Neuronal stem cell (in vitro differentiated cells): ENCODE data around the gene KDM1B.

Experiments
- DNase-seq: peaks from one replicate; pipeline ENCODE4 v3.0.0-alpha.2; 2013; ENCODE audit warnings: low spot score
- H2AFZ ChIP-seq: one replicate; pipeline ENCODE4 v1.6.1; 2013; ENCODE audit warnings: mild to moderate bottlenecking, low read length, inconsistent platforms
- H2AK5ac ChIP-seq: 2 replicates; pipeline ENCODE4 v1.6.1; 2013; ENCODE audit warnings: low read depth, mild to moderate bottlenecking, inconsistent platforms, low read length, moderate library complexity, mixed read lengths
- H2BK120ac ChIP-seq: 2 replicates; pipeline ENCODE4 v1.6.1; 2013; ENCODE audit warnings: low read depth, mild to moderate bottlenecking, inconsistent platforms, low read length, moderate library complexity, mixed read lengths
- H2BK12ac ChIP-seq: one replicate; pipeline ENCODE4 v1.6.1; 2013; ENCODE audit warnings: low read length, inconsistent platforms
- H2BK15ac ChIP-seq: 2 replicates; pipeline ENCODE4 v1.6.1; 2013; ENCODE audit warnings: mild to moderate bottlenecking, low read length, inconsistent platforms, mixed read lengths
- H2BK5ac ChIP-seq: one replicate; pipeline ENCODE4 v1.6.1; 2013; ENCODE audit warnings: inconsistent platforms, mild to moderate bottlenecking, low read length, moderate library complexity
- H3K14ac ChIP-seq: one replicate; pipeline ENCODE4 v1.6.1; 2013; ENCODE audit warnings: low read length, inconsistent platforms
- H3K18ac ChIP-seq: 2 replicates; pipeline ENCODE4 v1.6.1; 2013; ENCODE audit warnings: low read length, inconsistent platforms
- H3K23ac ChIP-seq: 2 replicates; pipeline ENCODE4 v1.6.1; 2013; ENCODE audit warnings: low read depth, mild to moderate bottlenecking, mixed read lengths, low read length, inconsistent platforms; ENCODE audit not compliant: poor library complexity
- H3K27ac ChIP-seq: replicated peaks from 3 replicates; pipeline ENCODE4 v1.5.1; 2013; ENCODE audit warnings: low read length, inconsistent platforms
- H3K27me3 ChIP-seq, 3 experiments: 2 replicates each; pipeline ENCODE4 v1.6.1; 2013; ENCODE audit warnings: low read length in 3 of 3, mild to moderate bottlenecking in 2 of 3, inconsistent platforms in 1 of 3, low read depth in 1 of 3, mixed read lengths in 1 of 3, moderate library complexity in 1 of 3; ENCODE audit not compliant: control insufficient read depth in 3 of 3, insufficient read depth in 3 of 3
- H3K36me3 ChIP-seq, 2 donors: replicated peaks in 1 of 2; 2 replicates each; pipeline ENCODE4 v1.6.1; 2013; ENCODE audit warnings: low read length in 2 of 2; ENCODE audit not compliant: control insufficient read depth in 2 of 2, insufficient read depth in 2 of 2
- H3K4ac ChIP-seq: 2 replicates; pipeline ENCODE4 v1.6.1; 2013; ENCODE audit warnings: inconsistent platforms, mild to moderate bottlenecking, low read length, moderate library complexity
- H3K4me1 ChIP-seq, 2 donors: 1 replicate in 1 of 2; 2 replicates in 1 of 2; pipeline ENCODE4 v1.6.1; 2013; ENCODE audit warnings: low read length in 2 of 2, low read depth in 1 of 2; ENCODE audit not compliant: control insufficient read depth in 2 of 2, insufficient read depth in 1 of 2
- H3K4me2 ChIP-seq: one replicate; pipeline ENCODE4 v1.6.1; 2013; ENCODE audit warnings: mild to moderate bottlenecking, low read length, inconsistent platforms; ENCODE audit not compliant: insufficient read depth, poor library complexity, severe bottlenecking
- H3K4me3 ChIP-seq, 2 donors: 2 replicates each; pipeline ENCODE4 v1.5.1; 2013; ENCODE audit warnings: low read length in 2 of 2, mild to moderate bottlenecking in 2 of 2, inconsistent platforms in 1 of 2, moderate library complexity in 1 of 2
- H3K79me1 ChIP-seq: one replicate; pipeline ENCODE4 v1.6.1; 2013; ENCODE audit warnings: low read depth, mild to moderate bottlenecking, inconsistent platforms, low read length, moderate library complexity
- H3K9ac ChIP-seq: one replicate; pipeline ENCODE4 v1.6.1; 2013; ENCODE audit warnings: mild to moderate bottlenecking, low read depth, low read length, inconsistent platforms; ENCODE audit not compliant: poor library complexity
- H3K9me3 ChIP-seq, 2 donors: replicated peaks in 1 of 2; 2 replicates each; pipeline versions ENCODE3 to v1.6.1; 2013; ENCODE audit warnings: low read length in 2 of 2, mild to moderate bottlenecking in 2 of 2, inconsistent platforms in 1 of 2, low read depth in 1 of 2, mixed read lengths in 1 of 2, moderate library complexity in 1 of 2; ENCODE audit not compliant: control insufficient read depth in 2 of 2, insufficient read depth in 1 of 2
- H4K8ac ChIP-seq: one replicate; pipeline ENCODE4 v1.6.1; 2013; ENCODE audit warnings: low read depth, mild to moderate bottlenecking, inconsistent platforms, low read length, moderate library complexity
- H4K91ac ChIP-seq: one replicate; pipeline ENCODE4 v1.6.1; 2013; ENCODE audit warnings: low read length, low read depth, mild to moderate bottlenecking, inconsistent platforms; ENCODE audit not compliant: poor library complexity
- WGBS, 2 donors: extraction: QIAGEN DNeasy Blood & Tissue Kit; methylation state at CpG; one replicate each; pipeline ENCODE4 v1.1.7; 2013; ENCODE audit warnings: missing lambda C conversion rate in 2 of 2, mixed read lengths in 1 of 2; ENCODE audit not compliant: insufficient read length in 2 of 2, insufficient replicate concordance in 1 of 2; ENCODE audit errors: extremely low coverage in 2 of 2; 5-methylcytosine and 5-hydroxymethylcytosine counted together

The KDM1B gene

DNA sequence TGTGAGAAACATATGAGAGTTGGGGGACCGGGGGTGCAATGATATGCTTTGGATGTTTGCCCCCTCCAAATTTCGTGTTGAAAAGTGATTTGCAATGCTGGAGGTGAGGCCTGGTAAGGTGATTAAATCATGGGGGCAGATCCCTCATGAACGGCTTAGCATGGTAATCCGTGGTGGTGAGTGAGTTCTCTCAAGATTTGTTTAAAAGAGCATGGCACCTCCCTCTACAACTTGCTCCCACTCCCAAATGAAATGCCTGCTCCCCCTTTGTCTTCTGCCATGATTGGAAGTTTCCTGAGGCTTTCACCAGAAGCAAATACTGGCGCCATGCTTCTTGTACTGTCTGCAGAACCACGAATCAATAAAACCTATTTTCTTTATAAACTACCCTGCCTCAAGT is 106.7 kb downstream of the KDM1B start:
- no CpG with 5 or more reads among the region's 6 CpGs for WGBS, 2 donors
- Histone ChIP-seq H3K4me2 (peak overlapping the region; percentile 36), H2BK15ac (no peak overlapping the region), H3K27ac (peak overlapping the region; percentile 2), H2BK120ac (no peak overlapping the region), H2BK5ac (no peak overlapping the region), H2AK5ac (no peak overlapping the region), H4K91ac (no peak overlapping the region), H3K27me3 (no peaks in the 10 kb centered on the region), H3K36me3 (peaks cover 3 to 65% of the 10 kb centered on the region in 2 donors), H3K18ac (no peak overlapping the region), H2AFZ (no peak overlapping the region), H4K8ac (no peak overlapping the region), H3K23ac (no peak overlapping the region), H3K79me1 (no peaks in the 10 kb centered on the region), H3K14ac (no peak overlapping the region), H2BK12ac (no peak overlapping the region), H3K4me1 (peaks cover 8 to 14% of the 10 kb centered on the region in 2 donors), H3K4ac (no peak overlapping the region), H3K4me3 (peak overlapping the region in 1 of 2 donors; percentile 92), H3K9me3 (peaks cover 0 to 25% of the 10 kb centered on the region in 2 donors), H3K9ac (no peak overlapping the region)
- DNase-seq, result no peak

DNA sequence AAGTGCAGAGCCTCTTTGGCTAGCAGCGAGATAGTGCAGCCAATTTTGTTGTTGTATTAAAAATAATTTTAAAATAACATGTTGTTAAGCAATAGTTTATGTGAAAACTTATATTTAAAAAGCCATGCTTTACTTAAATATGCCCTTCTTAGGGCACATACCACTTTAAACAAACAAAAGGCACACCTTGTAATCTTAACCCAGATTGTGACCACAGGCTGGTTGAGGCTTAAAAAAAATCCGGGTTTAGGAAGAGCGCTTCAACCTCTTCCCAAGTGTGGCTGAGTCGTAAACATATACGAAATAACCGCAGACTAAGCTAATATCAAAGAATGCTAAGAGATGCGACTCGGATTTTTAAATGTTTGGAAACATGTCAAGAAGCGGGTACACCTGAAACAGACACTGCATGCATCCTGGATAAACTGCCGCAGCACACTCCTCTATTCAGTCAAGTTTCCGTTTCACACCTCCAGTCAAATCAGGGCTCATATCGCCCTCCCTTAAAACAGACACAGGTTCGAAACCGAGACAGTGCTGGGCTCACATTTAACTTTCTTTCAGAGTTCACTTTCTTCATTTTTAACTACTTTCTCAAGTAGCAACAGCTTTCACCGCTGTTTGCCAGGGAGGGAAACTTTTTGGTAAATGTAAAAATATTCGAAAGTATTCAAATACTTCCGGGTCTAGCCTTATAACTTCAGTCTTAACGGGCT is 107.6 kb downstream of the KDM1B start:
- Histone ChIP-seq H2BK15ac (no peak overlapping the region), H2BK120ac (no peak overlapping the region), H4K91ac (no peak overlapping the region), H3K27me3 (no peaks in the 10 kb centered on the region), H3K4ac (no peak overlapping the region), H3K18ac (no peak overlapping the region), H4K8ac (no peak overlapping the region), H3K36me3 (peaks cover 0 to 55% of the 10 kb centered on the region in 2 donors), H3K4me3 (peak overlapping the region; percentile 92 to 96), H2AK5ac (no peak overlapping the region), H2AFZ (no peak overlapping the region), H3K79me1 (no peaks in the 10 kb centered on the region), H3K14ac (no peak overlapping the region), H3K9me3 (peaks cover 0 to 25% of the 10 kb centered on the region in 2 donors), H2BK5ac (no peak overlapping the region), H3K4me1 (peaks cover 8 to 14% of the 10 kb centered on the region in 2 donors), H3K27ac (peak overlapping the region; percentile 19), H3K9ac (no peak overlapping the region), H3K23ac (no peak overlapping the region), H2BK12ac (no peak overlapping the region), H3K4me2 (peak overlapping the region; percentile 75)
- no CpG with 5 or more reads among the region's 18 CpGs for WGBS, 2 donors
- no peak for DNase-seq

DNA sequence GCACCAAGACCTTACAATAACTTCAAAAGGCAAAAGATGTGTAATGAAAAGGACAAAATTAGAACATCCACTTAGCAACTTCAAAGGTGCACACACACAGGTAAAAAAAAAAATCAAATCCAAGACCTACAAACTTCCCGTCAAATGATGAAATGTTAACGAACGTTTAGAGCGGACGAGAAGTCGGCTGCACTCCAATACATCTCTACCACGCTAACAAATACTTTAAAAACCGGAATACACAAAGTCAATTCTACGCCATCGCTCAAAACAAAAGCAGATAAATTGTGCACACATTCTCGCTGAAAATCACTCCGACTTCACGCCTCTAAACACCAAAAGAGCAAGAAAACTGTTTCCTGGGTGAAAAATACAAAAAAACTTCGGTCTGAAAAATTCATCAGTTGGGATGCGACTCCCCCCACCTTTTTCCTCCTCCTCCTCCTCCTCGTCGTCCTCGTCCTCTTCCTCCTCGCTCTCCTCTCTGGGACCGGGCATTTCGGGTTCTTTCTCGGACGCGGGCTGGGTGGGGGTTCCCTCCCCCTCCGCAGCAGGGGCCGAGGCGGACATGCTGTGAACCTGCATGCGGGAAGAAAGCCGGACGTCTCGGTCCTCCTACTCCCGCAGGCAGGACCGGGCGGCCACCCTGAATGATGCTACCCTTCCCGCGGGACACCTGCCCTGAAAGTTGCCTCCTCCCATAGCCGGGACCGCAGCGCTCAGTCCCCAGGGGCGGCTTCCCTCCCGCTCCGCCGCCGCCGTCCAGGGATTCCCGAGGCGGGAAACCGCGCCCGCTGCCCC is 108.4 kb downstream of the KDM1B start:
- Histone ChIP-seq H3K9me3 (peaks cover 0 to 25% of the 10 kb centered on the region in 2 donors), H3K14ac (peak overlapping the region; percentile 92), H2BK15ac (peak overlapping the region; percentile 96), H3K9ac (peak overlapping the region; percentile 97), H2BK5ac (peak overlapping the region; percentile 87), H3K36me3 (peaks cover 0 to 47% of the 10 kb centered on the region in 2 donors), H3K4me2 (peak overlapping the region; percentile 51), H3K4ac (peak overlapping the region; percentile 68), H3K27ac (peak overlapping the region; percentile 84), H2AFZ (peak overlapping the region; percentile 88), H2BK12ac (peak overlapping the region; percentile 49), H3K23ac (peak overlapping the region; percentile 96), H2BK120ac (no peak overlapping the region), H4K8ac (no peak overlapping the region), H3K79me1 (no peaks in the 10 kb centered on the region), H3K4me1 (peaks cover 8 to 14% of the 10 kb centered on the region in 2 donors), H3K27me3 (no peaks in the 10 kb centered on the region), H4K91ac (peak overlapping the region; percentile 82), H3K4me3 (peak overlapping the region; percentile 92 to 96), H3K18ac (peak overlapping the region; percentile 99), H2AK5ac (peak overlapping the region; percentile 91)
- no CpG with 5 or more reads among the region's 50 CpGs for WGBS, 2 donors
- DNase-seq, result no peak
